Activated CD4-positive, alpha-beta T cell treated with anti-CD3 and anti-CD28 coated beads for 36 hours (primary cell): Measurements from ENCODE around the gene ME3. TPM values are rescaled to one million over a fixed set of nuclear protein-coding genes. Genes with fewer than 3 reads are reported as not detected.

Experiments used
- ATAC-seq: fragments of 200-7000 bp; cut with Tn5 transposase; one replicate; pipeline ENCODE4 v1.10.0; 2021; ENCODE audit warnings: mild to moderate bottlenecking, moderate library complexity
- CTCF ChIA-PET: fragments of 350-600 bp; sonication (Branson Sonifier 250); formaldehyde crosslinking; loops from one replicate; lab custom pipeline; 2021; ENCODE audit warnings: antibody characterized with exemption; lab: Charles Lee
- POLR2A ChIA-PET: fragments of 350-600 bp; sonication (Branson Sonifier 250); formaldehyde crosslinking; loops from one replicate; lab custom pipeline; 2021; ENCODE audit warnings: antibody characterized with exemption, inconsistent platforms; lab: Charles Lee
- DNase-seq: peaks from one replicate; pipeline ENCODE4 v3.0.0-alpha.2; 2020
- H3K27ac Mint-ChIP-seq: one replicate; pipeline ENCODE4 v1.8.0; 2021; ENCODE audit warnings: mixed read lengths
- H3K27me3 Mint-ChIP-seq: one replicate; pipeline ENCODE4 v1.8.0; 2021; ENCODE audit warnings: mixed read lengths
- H3K36me3 Mint-ChIP-seq: one replicate; pipeline ENCODE4 v1.8.0; 2021; ENCODE audit warnings: low read depth, mixed read lengths
- H3K4me1 Mint-ChIP-seq: one replicate; pipeline ENCODE4 v1.8.0; 2021; ENCODE audit warnings: mixed read lengths
- H3K4me3 Mint-ChIP-seq: one replicate; pipeline ENCODE4 v1.8.0; 2021; ENCODE audit warnings: mild to moderate bottlenecking, moderate library complexity, mixed read lengths
- H3K9me3 Mint-ChIP-seq: one replicate; pipeline ENCODE4 v1.8.0; 2021; ENCODE audit warnings: low read depth, mixed read lengths
- intact Hi-C, 2 experiments: fragments of 100-400 bp; cut with DNase I in 1 of 2; cut with micrococcal nuclease in 1 of 2; formaldehyde crosslinking; loops; one replicate each; pipeline versions ENCODE4 v1.14.2 to v1.15.1; 2022 to 2024; cut with DNase I, micrococcal nuclease
- total RNA-seq, 2 experiments: library from RNA; stranded (reverse); gene quantifications; one replicate each; pipeline ENCODE4 v1.2.3, GENCODE V29; 2021

The ME3 gene
- total RNA-seq, 2 experiments from 2014 or later = 4.0 to 6.0 TPM

DNA sequence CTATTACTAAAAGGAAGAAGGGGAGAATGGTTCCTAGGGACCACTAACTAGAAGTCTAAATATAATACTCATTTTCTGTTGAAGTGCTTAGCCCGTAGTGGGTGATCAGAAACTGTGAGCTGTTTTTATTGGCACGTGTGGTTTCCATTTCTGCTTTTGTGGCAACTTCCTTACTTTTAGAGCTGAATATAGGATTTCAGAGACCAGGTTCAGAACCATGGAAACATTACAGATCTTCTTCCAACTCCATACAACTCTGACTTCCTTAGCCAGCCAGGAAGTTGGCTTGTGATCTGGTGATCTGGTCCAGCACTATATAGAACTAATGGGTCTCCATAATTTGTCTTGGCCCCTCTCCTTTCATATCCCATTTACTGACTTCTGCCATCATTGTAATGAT, 2.6 kb upstream of the ME3 start:
- ATAC-seq (no peak), DNase-seq (no peak)
- POLR2A ChIA-PET = no interaction called here
- Mint-ChIP-seq H3K4me1 (peaks cover 15% of the 10 kb centered on the region), H3K36me3 (no peaks in the 10 kb centered on the region), H3K27me3 (peaks cover 8% of the 10 kb centered on the region), H3K9me3 (no peaks in the 10 kb centered on the region), H3K4me3 (no peak overlapping the region), H3K27ac (no peak overlapping the region)
- intact Hi-C loops = no loop called here
- CTCF ChIA-PET = interaction anchor here (0.8 to 1.0 kb wide), 2 partner anchors 11 to 46 kb away, joined by 3 read pairs; no protein-coding TSS in a partner anchor

DNA sequence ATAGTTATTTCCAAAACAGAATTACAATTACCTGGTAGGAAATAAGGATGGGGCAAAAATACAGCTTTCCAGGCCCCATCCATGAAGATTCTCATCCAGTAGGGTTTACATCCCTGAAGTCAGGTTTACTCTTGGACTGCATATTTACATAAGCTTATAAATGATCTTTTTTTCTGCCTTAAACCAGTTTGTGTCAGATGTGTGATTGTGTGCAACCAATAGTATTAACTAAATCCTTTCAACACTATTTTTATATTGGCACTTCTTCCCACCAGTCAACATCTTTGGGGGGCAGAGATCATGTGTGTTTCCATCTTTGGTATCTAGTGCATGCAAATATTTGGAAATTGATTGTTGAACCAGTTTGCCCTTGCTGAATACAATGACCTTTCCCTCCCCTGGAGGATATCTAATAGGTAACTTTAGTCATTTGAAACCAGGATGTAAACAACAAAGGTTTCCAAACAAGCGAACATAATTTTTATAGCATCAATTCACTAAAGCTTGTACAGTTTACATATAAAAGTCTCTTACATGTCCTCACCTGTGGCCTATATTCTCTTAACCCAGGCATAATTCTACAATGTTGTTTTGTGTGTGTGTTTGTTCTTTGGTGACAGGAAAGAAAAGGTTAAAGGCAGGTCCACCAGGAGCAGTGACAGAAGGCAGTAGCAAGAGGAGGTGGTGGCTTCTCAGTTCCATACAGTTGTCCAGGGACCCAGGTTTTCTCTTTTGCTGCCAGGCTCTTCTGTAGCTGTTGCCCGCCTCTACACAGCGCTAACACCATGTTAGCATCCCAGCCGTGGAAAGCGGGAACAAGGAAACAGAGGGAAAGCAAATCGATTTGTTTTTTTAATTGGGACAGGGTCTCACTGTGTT, 1.7 kb upstream of the ME3 start:
- Mint-ChIP-seq H3K9me3 (no peaks in the 10 kb centered on the region), H3K4me3 (no peak overlapping the region), H3K27ac (no peak overlapping the region), H3K36me3 (no peaks in the 10 kb centered on the region), H3K4me1 (peaks cover 24% of the 10 kb centered on the region), H3K27me3 (peaks cover 17% of the 10 kb centered on the region)
- intact Hi-C loops = loop anchor here in 1 of 2 experiments (2.0 to 5.0 kb wide), 3 partner anchors 15 to 143 kb away; partner anchors contain the start of gene PRSS23
- ChIA-PET POLR2A (no interaction called here), CTCF (interaction anchor here (0.8 to 1.1 kb wide), 3 partner anchors 12 to 47 kb away, joined by 3 read pairs; no protein-coding TSS in a partner anchor)
- ATAC-seq (no peak), DNase-seq (no peak)

DNA sequence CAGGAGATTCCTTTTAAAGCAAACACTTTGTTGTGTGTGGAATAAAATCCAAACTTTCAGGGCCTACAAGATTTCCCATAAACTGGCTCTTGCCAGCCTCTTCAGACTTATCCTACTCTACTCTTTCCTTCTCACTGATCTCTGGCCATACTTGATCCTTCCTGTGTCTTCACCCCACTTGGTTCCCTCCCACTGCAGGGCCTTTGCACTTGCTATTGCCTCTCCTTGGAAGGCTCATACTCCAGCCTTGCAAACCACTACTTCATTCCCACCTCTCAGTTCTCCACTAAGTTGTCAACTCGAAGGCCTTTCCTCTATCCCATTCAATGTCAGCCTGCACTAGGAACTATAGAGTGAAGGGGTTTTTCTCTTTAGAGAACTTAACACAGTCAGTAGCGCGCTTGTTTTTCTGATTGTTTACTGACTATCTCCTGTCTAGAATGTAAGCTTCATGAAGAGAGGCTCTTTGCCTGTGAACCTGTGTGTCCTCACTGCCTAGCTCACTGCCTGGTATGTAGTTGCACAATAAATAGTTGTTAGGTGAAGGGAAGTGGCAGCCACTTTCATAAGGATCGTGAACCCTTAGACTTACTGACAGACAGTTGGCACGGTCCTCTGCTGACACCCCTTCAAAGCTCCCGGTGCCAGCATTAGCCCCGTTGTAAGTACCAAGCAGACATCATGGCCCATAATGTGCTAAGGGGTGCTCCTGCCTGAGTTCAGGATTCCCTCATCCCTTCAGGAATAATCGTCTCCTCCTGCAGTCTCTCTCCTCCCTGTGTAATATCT, 833 bp upstream of the ME3 start:
- Mint-ChIP-seq H3K4me1 (peaks cover 24% of the 10 kb centered on the region), H3K9me3 (no peaks in the 10 kb centered on the region), H3K27me3 (peaks cover 17% of the 10 kb centered on the region), H3K27ac (peak overlapping the region; percentile 2), H3K36me3 (no peaks in the 10 kb centered on the region), H3K4me3 (peak overlapping the region; percentile 40)
- ATAC-seq (no peak), DNase-seq (no peak)
- intact Hi-C loops = loop anchor here in 1 of 2 experiments (2.0 to 5.0 kb wide), 3 partner anchors 16 to 144 kb away; partner anchors contain the start of gene PRSS23
- CTCF ChIA-PET = interaction anchor here (0.6 to 1.1 kb wide), 2 partner anchors 33 to 87 kb away, joined by 3 to 4 read pairs; no protein-coding TSS in a partner anchor
- POLR2A ChIA-PET = no interaction called here

DNA sequence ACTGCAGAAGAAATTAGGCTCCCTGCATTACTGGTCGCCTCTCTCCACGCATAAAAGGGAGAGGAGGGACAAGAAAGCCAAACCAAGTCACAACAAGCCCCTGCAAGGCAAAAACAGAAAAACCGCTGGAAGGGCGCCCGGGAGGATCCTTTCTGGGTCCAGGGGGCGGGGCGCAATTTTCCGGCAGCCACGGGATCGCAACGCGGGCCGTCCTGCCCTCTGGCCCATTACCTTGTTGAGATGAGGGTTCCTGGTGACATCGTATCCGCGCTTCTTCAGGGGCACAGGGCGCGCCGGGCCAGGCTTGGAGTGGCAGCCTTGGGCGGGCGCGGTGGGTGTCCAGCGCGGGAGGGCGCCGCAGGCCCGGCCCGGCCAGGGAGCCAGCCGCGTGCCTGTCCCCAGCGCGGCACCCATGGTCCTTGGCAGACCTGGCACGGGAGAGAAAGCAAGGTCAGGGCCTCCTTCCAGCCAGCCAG, 847 bp downstream of the ME3 start:
- Mint-ChIP-seq H3K4me3 (peak overlapping the region; percentile 64), H3K9me3 (no peaks in the 10 kb centered on the region), H3K27me3 (peaks cover 17% of the 10 kb centered on the region), H3K27ac (peak overlapping the region; percentile 71), H3K4me1 (peaks cover 24% of the 10 kb centered on the region), H3K36me3 (no peaks in the 10 kb centered on the region)
- intact Hi-C loops = loop anchor here (1.0 to 5.0 kb wide), 4 partner anchors 17 to 146 kb away; partner anchors contain the start of gene PRSS23 (in 1 of the 2)
- ATAC-seq = peak; percentile 38
- peak; percentile 35 for DNase-seq
- CTCF ChIA-PET = interaction anchor here (0.6 kb wide), 1 partner anchor 33 kb away, joined by 3 read pairs; no protein-coding TSS in a partner anchor
- POLR2A ChIA-PET = interaction anchor here (1.4 kb wide), 1 partner anchor 16 kb away, joined by 4 read pairs; no protein-coding TSS in a partner anchor

DNA sequence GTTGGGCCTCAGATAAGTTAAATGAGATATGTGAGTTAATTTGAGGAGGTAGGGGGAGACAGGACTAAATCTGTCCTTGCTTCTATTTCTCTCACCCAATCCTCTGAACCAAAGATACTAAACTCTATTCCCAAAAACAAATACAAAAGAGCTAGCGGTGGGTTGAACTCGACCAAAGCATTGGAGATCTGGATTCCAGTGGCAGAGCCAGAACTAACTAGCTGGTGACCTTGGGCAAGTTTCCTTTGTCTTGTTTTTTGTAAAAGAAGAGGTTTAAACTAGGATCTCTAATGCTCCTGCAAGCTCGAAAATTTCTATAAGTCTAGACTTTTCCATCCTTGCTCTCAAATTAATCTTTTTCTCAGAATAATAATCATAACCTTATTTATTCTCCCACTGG, 1.5 kb downstream of the ME3 start:
- DNase-seq (no peak), ATAC-seq (no peak)
- ChIA-PET CTCF (interaction anchor here (0.6 kb wide), 1 partner anchor 34 kb away, joined by 3 read pairs; no protein-coding TSS in a partner anchor), POLR2A (interaction anchor here (1.4 kb wide), 1 partner anchor 17 kb away, joined by 4 read pairs; no protein-coding TSS in a partner anchor)
- H3K9me3 Mint-ChIP-seq = no peaks in the 10 kb centered on the region
- no peaks in the 10 kb centered on the region for H3K36me3 Mint-ChIP-seq
- intact Hi-C loops = loop anchor here in 1 of 2 experiments (5.0 kb wide), 2 partner anchors 131 to 146 kb away; partner anchors contain the start of gene PRSS23
- H3K27ac Mint-ChIP-seq = no peak overlapping the region
- H3K4me1 Mint-ChIP-seq = peaks cover 24% of the 10 kb centered on the region
- peak overlapping the region; percentile 64 for H3K4me3 Mint-ChIP-seq
- H3K27me3 Mint-ChIP-seq = peaks cover 17% of the 10 kb centered on the region

DNA sequence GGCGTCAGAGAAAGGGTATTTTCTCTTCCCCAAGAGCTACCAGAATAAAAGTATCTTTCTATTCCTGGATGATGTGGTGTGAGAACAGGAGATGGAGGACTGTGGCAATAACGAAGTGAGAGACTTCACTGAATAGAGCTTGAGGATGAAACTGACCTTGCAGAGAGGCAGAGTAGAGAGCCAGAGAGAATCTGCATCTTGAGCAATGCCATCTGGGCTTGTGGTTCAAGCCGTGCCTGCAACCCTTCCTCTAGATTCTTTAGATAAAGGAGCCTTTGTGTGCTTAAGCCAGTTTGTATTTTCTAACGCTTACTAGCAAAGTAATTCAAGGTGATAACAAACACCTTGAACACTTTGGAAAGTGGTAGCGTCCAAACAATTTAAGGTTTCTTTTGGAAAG, 2.2 kb downstream of the ME3 start:
- intact Hi-C loops = loop anchor here in 1 of 2 experiments (5.0 kb wide), 2 partner anchors 132 to 147 kb away; partner anchors contain the start of gene PRSS23
- H3K4me3 Mint-ChIP-seq = no peak overlapping the region
- H3K27ac Mint-ChIP-seq = no peak overlapping the region
- no peaks in the 10 kb centered on the region for H3K36me3 Mint-ChIP-seq
- H3K4me1 Mint-ChIP-seq = peaks cover 24% of the 10 kb centered on the region
- ChIA-PET POLR2A (interaction anchor here (0.7 kb wide), 1 partner anchor 80 kb away, joined by 3 read pairs; no protein-coding TSS in a partner anchor), CTCF (interaction anchor here (0.6 to 0.7 kb wide), 2 partner anchors 39 to 151 kb away, joined by 3 read pairs; no protein-coding TSS in a partner anchor)
- H3K9me3 Mint-ChIP-seq = no peaks in the 10 kb centered on the region
- DNase-seq (no peak), ATAC-seq (no peak)
- H3K27me3 Mint-ChIP-seq = peaks cover 19% of the 10 kb centered on the region

DNA sequence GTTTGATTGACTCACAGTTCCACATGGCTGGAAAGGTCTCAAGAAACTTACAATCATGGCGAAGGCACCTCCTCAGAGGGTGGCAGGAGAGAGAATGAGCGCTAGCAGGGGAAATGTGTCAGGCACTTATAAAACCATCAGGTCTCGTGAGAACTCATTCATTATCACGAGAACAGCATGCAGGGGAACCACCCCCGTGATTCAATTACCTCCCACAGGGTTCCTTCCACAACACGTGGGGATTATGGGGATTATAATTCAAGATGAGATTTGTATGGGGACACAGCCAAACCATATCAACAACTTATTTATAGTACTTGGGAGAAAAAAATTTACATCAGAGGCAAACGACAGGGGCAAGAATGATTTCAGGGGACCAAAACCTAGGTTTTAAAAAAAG, 3.0 kb downstream of the ME3 start:
- peaks cover 21% of the 10 kb centered on the region for H3K4me1 Mint-ChIP-seq
- peaks cover 21% of the 10 kb centered on the region for H3K27me3 Mint-ChIP-seq
- DNase-seq (peak; percentile 20), ATAC-seq (no peak)
- intact Hi-C loops = no loop called here
- no peak overlapping the region for H3K27ac Mint-ChIP-seq
- H3K36me3 Mint-ChIP-seq = no peaks in the 10 kb centered on the region
- H3K9me3 Mint-ChIP-seq = no peaks in the 10 kb centered on the region
- CTCF ChIA-PET = no interaction called here
- POLR2A ChIA-PET = no interaction called here
- no peak overlapping the region for H3K4me3 Mint-ChIP-seq

DNA sequence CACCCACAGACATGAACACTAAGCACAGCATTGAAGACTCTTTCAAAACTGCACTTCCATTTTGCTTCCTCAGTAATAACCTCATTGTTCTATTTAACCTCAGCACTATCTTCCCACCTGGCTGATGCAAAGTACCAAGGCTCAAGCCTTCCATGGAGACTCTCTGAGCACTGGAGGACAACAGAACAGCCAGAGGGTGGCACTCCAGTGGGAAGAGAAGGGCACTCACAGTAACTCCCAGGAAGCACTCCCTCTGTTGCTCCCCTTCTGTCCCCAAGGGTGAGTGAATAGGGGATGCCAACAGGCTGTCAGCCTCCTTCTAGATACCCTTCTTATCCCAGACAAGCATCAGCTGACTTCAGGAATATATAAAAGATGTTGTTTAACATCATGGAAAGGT, 3.5 kb downstream of the ME3 start:
- DNase-seq (no peak), ATAC-seq (no peak)
- Mint-ChIP-seq H3K4me1 (peaks cover 21% of the 10 kb centered on the region), H3K36me3 (no peaks in the 10 kb centered on the region), H3K9me3 (no peaks in the 10 kb centered on the region), H3K27ac (no peak overlapping the region), H3K4me3 (no peak overlapping the region), H3K27me3 (peaks cover 21% of the 10 kb centered on the region)
- ChIA-PET CTCF (interaction anchor here (0.6 kb wide), 1 partner anchor 1136 kb away, joined by 3 read pairs; no protein-coding TSS in a partner anchor), POLR2A (no interaction called here)
- intact Hi-C loops = no loop called here

DNA sequence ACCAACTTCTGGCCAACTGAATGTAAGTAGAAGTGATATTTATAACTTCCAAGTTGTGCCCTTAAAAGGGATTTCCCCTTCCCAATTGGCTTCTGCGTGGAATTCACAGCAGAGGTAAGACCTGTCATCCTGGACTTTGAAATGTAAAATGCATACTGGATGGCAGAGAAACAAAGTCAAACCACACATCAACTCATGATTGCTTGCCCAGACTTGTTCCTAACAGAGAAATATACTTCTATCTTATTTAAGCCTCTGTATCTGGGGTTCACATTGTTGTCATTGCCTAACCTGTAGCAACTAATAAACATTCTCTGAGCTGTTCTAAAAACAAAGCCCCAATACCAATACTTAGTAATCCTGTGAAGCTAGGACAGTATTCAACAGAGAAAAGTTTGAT, 6.2 kb downstream of the ME3 start:
- intact Hi-C loops = no loop called here
- ChIA-PET POLR2A (interaction anchor here (0.5 kb wide), 1 partner anchor 38 kb away, joined by 5 read pairs; no protein-coding TSS in a partner anchor), CTCF (interaction anchor here (1.6 to 1.7 kb wide), 2 partner anchors 10 to 209 kb away, joined by 3 to 4 read pairs; no protein-coding TSS in a partner anchor)
- ATAC-seq = no peak
- Mint-ChIP-seq H3K27me3 (peaks cover 14% of the 10 kb centered on the region), H3K9me3 (no peaks in the 10 kb centered on the region), H3K36me3 (no peaks in the 10 kb centered on the region), H3K4me3 (no peak overlapping the region), H3K4me1 (peaks cover 15% of the 10 kb centered on the region), H3K27ac (no peak overlapping the region)
- DNase-seq = no peak

DNA sequence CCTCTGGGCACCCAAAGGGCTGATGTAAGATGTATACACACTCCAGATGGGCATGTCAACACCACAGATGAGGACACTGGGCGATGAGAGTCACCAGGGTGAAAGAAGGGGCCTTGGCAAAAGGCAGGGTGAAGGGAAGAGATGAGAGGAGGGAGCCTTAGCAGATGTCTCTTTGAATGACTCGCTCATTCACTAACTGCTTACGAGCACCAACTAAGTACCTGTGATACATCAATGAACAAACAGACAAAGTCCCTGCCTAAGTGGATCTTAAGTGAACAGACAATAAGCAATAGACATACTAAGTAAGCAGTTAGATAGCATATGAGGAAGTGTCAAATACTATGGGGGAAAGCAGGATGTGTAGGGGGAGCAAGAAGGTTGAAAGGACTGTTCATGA, 7.5 kb downstream of the ME3 start:
- intact Hi-C loops = no loop called here
- ATAC-seq = no peak
- H3K4me3 Mint-ChIP-seq = no peak overlapping the region
- ChIA-PET POLR2A (no interaction called here), CTCF (no interaction called here)
- H3K36me3 Mint-ChIP-seq = no peaks in the 10 kb centered on the region
- H3K27me3 Mint-ChIP-seq = peaks cover 12% of the 10 kb centered on the region
- peaks cover 8% of the 10 kb centered on the region for H3K4me1 Mint-ChIP-seq
- no peak overlapping the region for H3K27ac Mint-ChIP-seq
- no peak for DNase-seq
- no peaks in the 10 kb centered on the region for H3K9me3 Mint-ChIP-seq
